GM23338 (cell line): ENCODE data around the gene USP15. TPM values are rescaled to one million over a fixed set of nuclear protein-coding genes. Genes with fewer than 3 reads are reported as not detected.

ENCODE experiments used
- ATAC-seq: fragments of 200-7000 bp; cut with Tn5 transposase; 3 replicates; pipeline ENCODE4 v1.9.1; 2020
- DNase-seq: peaks from one replicate; pipeline ENCODE4 v3.0.0-alpha.2; 2015; ENCODE audit warnings: low spot score
- H2AFZ ChIP-seq: fragments of 200-600 bp; sonication (generic); 2 replicates; pipeline ENCODE4 v1.8.0; 2016; ENCODE audit warnings: antibody characterized with exemption, mild to moderate bottlenecking, moderate library complexity
- H3F3A ChIP-seq: fragments of 200-600 bp; sonication (generic); replicated peaks from 2 replicates; pipeline ENCODE4 v1.8.0; 2017; ENCODE audit warnings: antibody characterized with exemption, mixed run types, low read depth
- H3K27ac ChIP-seq: fragments of 200-600 bp; sonication (generic); 2 replicates; pipeline ENCODE4 v1.6.1; 2016; ENCODE audit warnings: low read depth
- H3K27me3 ChIP-seq: fragments of 200-600 bp; sonication (generic); 2 replicates; pipeline ENCODE4 v1.8.0; 2016; ENCODE audit warnings: mild to moderate bottlenecking, mixed run types, moderate library complexity; ENCODE audit not compliant: insufficient read depth
- H3K36me3 ChIP-seq: fragments of 200-600 bp; sonication (generic); 2 replicates; pipeline ENCODE4 v1.8.0; 2016; ENCODE audit warnings: mild to moderate bottlenecking; ENCODE audit not compliant: insufficient read depth
- H3K4me1 ChIP-seq: fragments of 200-600 bp; sonication (generic); 2 replicates; pipeline ENCODE4 v1.8.0; 2016; ENCODE audit warnings: mild to moderate bottlenecking, moderate library complexity; ENCODE audit not compliant: insufficient read depth
- H3K4me2 ChIP-seq: fragments of 200-600 bp; sonication (generic); 2 replicates; pipeline ENCODE4 v1.7.1; 2017; ENCODE audit warnings: mixed run types
- H3K4me3 ChIP-seq: fragments of 200-600 bp; sonication (generic); 2 replicates; pipeline ENCODE4 v1.6.1; 2016; ENCODE audit warnings: mixed run types
- H3K79me2 ChIP-seq: fragments of 200-600 bp; sonication (generic); replicated peaks from 2 replicates; pipeline ENCODE4 v1.8.0; 2017; ENCODE audit warnings: mild to moderate bottlenecking; ENCODE audit not compliant: insufficient read depth
- H3K9me2 ChIP-seq: fragments of 200-600 bp; sonication (generic); 2 replicates; pipeline ENCODE4 v1.8.0; 2017; ENCODE audit not compliant: insufficient read depth
- H4K20me1 ChIP-seq: fragments of 200-600 bp; sonication (generic); replicated peaks from 2 replicates; pipeline ENCODE4 v1.8.0; 2017; ENCODE audit warnings: mild to moderate bottlenecking; ENCODE audit not compliant: insufficient read depth
- H3K27ac Mint-ChIP-seq: 2 replicates; pipeline ENCODE4 v1.8.0; 2020; ENCODE audit warnings: inconsistent platforms, mild to moderate bottlenecking, moderate library complexity, mixed read lengths
- H3K27me3 Mint-ChIP-seq: 3 replicates; pipeline ENCODE4 v1.8.0; 2022; ENCODE audit warnings: low read depth, mild to moderate bottlenecking, moderate library complexity, mixed read lengths, inconsistent platforms; ENCODE audit not compliant: insufficient read depth, poor library complexity
- H3K36me3 Mint-ChIP-seq: 3 replicates; pipeline ENCODE4 v1.8.0; 2021; ENCODE audit warnings: low read depth, mild to moderate bottlenecking, inconsistent platforms, moderate library complexity, mixed read lengths
- H3K4me1 Mint-ChIP-seq: 3 replicates; pipeline ENCODE4 v1.8.0; 2020; ENCODE audit warnings: mild to moderate bottlenecking, inconsistent platforms, mixed read lengths
- H3K4me3 Mint-ChIP-seq: 3 replicates; pipeline ENCODE4 v1.8.0; 2021; ENCODE audit warnings: moderate library complexity, mild to moderate bottlenecking, inconsistent platforms, mixed read lengths
- H3K9me3 Mint-ChIP-seq: 3 replicates; pipeline ENCODE4 v1.8.0; 2020; ENCODE audit warnings: moderate library complexity, mild to moderate bottlenecking, inconsistent platforms, mixed read lengths
- CREB1 ChIP-seq: fragments of 250-450 bp; sonication (Bioruptor Pico); IDR thresholded peaks from 2 replicates; pipeline ENCODE4 v1.5.0; 2020; ENCODE audit warnings: low read depth, mild to moderate bottlenecking, moderate library complexity
- EZH2 ChIP-seq: fragments of 200-600 bp; sonication (generic); IDR thresholded peaks from one replicate; pipeline ENCODE4 v1.8.0; 2017; ENCODE audit warnings: antibody characterized with exemption, mild to moderate bottlenecking, low read depth; ENCODE audit not compliant: unreplicated experiment
- EZH2phosphoT487 ChIP-seq: fragments of 200-600 bp; sonication (generic); IDR thresholded peaks from one replicate; pipeline ENCODE4 v1.8.1; 2018; ENCODE audit warnings: antibody characterized with exemption; ENCODE audit not compliant: unreplicated experiment
- JUNB ChIP-seq: IDR thresholded peaks from one replicate; pipeline ENCODE4 v1.6.1; 2016; ENCODE audit warnings: antibody characterized with exemption; ENCODE audit not compliant: unreplicated experiment
- NANOG ChIP-seq: IDR thresholded peaks from 2 replicates; pipeline ENCODE4 v1.6.1; 2016; ENCODE audit warnings: antibody characterized with exemption, borderline replicate concordance
- ZNF114 ChIP-seq: fragments of 250-450 bp; sonication (Bioruptor Pico); IDR thresholded peaks from 2 replicates; pipeline ENCODE4 v1.5.0; 2020; ENCODE audit warnings: mild to moderate bottlenecking, moderate library complexity
- polyA plus RNA-seq: library from polyadenylated mRNA; unstranded; fragments of >200 nt; fragmentation: Nextera tagmentation; extraction: Ambion mirVana; gene quantifications from 2 replicates; pipeline ENCODE4 v1.2.1, GENCODE V29; 2016
- total RNA-seq: library from RNA; depleted of rRNA; stranded (reverse); fragments of >200 nt; shearing (Covaris generic); gene quantifications from 2 replicates; pipeline ENCODE4 v1.2.3, GENCODE V29; 2014
- TF ChIP-seq, protein P1 (sequence below): IDR thresholded peaks from 2 replicates; pipeline ENCODE4 v1.6.1; 2016; ENCODE audit warnings: antibody characterized with exemption
- TF ChIP-seq, protein P2 (sequence below): IDR thresholded peaks from one replicate; pipeline ENCODE4 v1.6.1; 2018; ENCODE audit warnings: antibody characterized with exemption; ENCODE audit not compliant: unreplicated experiment
- TF ChIP-seq, protein P3 (sequence below), 2 experiments: fragments of 200-600 bp in 1 of 2; sonication (generic) in 1 of 2; conservative IDR thresholded peaks; 2 replicates each; pipeline versions ENCODE4 v1.5.1 to v1.6.1; 2016 to 2017; ENCODE audit warnings: antibody characterized with exemption in 2 of 2, low read depth in 2 of 2, mild to moderate bottlenecking in 2 of 2, moderate library complexity in 1 of 2
- TF ChIP-seq, protein P4 (sequence below): fragments of 250-450 bp; sonication (Bioruptor Pico); IDR thresholded peaks from 2 replicates; pipeline ENCODE4 v1.5.0; 2020; ENCODE audit warnings: mild to moderate bottlenecking, moderate library complexity

Gene USP15
- total and polyA plus RNA-seq, 2 experiments from 2014 or later: 29.5 to 60.3 TPM

DNA sequence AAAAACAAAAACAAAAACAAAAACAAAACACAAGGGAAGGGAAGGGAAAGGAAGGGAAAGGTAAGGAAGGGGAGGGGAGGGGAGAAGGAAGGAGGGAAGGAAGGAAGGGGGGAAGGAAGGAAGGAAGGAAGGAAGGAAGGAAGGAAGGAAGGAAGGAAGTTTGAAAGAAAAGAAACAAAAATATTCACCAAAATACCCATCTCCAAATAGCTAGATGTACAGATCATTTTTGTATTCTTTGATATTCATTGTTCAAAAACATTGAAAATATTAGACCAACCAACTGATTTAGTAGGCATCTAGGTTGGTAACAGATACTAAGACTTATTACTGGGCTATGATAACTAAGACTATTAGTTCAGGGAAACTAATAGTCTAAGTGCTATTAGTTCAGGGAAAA lies 39.1 kb upstream of the USP15 start (continued):
- TF ChIP-seq, protein P1, sequence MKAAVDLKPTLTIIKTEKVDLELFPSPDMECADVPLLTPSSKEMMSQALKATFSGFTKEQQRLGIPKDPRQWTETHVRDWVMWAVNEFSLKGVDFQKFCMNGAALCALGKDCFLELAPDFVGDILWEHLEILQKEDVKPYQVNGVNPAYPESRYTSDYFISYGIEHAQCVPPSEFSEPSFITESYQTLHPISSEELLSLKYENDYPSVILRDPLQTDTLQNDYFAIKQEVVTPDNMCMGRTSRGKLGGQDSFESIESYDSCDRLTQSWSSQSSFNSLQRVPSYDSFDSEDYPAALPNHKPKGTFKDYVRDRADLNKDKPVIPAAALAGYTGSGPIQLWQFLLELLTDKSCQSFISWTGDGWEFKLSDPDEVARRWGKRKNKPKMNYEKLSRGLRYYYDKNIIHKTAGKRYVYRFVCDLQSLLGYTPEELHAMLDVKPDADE: no peak
- TF ChIP-seq ZNF114 (CRISPR knock-in tag): no peak
- TF ChIP-seq, protein P2, sequence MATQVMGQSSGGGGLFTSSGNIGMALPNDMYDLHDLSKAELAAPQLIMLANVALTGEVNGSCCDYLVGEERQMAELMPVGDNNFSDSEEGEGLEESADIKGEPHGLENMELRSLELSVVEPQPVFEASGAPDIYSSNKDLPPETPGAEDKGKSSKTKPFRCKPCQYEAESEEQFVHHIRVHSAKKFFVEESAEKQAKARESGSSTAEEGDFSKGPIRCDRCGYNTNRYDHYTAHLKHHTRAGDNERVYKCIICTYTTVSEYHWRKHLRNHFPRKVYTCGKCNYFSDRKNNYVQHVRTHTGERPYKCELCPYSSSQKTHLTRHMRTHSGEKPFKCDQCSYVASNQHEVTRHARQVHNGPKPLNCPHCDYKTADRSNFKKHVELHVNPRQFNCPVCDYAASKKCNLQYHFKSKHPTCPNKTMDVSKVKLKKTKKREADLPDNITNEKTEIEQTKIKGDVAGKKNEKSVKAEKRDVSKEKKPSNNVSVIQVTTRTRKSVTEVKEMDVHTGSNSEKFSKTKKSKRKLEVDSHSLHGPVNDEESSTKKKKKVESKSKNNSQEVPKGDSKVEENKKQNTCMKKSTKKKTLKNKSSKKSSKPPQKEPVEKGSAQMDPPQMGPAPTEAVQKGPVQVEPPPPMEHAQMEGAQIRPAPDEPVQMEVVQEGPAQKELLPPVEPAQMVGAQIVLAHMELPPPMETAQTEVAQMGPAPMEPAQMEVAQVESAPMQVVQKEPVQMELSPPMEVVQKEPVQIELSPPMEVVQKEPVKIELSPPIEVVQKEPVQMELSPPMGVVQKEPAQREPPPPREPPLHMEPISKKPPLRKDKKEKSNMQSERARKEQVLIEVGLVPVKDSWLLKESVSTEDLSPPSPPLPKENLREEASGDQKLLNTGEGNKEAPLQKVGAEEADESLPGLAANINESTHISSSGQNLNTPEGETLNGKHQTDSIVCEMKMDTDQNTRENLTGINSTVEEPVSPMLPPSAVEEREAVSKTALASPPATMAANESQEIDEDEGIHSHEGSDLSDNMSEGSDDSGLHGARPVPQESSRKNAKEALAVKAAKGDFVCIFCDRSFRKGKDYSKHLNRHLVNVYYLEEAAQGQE: no peak
- TF ChIP-seq, protein P3, sequence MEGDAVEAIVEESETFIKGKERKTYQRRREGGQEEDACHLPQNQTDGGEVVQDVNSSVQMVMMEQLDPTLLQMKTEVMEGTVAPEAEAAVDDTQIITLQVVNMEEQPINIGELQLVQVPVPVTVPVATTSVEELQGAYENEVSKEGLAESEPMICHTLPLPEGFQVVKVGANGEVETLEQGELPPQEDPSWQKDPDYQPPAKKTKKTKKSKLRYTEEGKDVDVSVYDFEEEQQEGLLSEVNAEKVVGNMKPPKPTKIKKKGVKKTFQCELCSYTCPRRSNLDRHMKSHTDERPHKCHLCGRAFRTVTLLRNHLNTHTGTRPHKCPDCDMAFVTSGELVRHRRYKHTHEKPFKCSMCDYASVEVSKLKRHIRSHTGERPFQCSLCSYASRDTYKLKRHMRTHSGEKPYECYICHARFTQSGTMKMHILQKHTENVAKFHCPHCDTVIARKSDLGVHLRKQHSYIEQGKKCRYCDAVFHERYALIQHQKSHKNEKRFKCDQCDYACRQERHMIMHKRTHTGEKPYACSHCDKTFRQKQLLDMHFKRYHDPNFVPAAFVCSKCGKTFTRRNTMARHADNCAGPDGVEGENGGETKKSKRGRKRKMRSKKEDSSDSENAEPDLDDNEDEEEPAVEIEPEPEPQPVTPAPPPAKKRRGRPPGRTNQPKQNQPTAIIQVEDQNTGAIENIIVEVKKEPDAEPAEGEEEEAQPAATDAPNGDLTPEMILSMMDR (conservative IDR thresholded peaks at IDR 0.05; ENCODE audit: low read depth in 2 of 2): no peak

DNA sequence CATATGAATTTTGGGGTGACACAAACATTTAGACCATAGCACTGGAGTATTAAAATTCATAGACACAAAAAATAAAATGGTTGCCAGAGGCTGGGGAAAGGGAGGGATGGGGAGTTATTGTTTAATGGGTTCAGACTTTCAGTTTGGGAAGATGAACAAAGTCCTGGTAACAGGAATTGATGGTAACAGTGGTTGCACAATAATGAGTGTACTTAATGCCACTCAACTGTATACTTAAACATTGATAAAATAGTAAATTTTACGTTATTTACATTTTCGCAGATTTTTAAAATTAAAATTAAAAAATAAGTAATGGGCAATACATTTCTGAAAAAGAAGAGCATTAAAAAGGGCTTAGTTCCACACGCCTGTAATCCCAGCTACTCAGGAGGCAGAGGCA lies 35.6 kb upstream of the USP15 start:
- Histone ChIP-seq H3K27ac (no peak overlapping the region), H3K27me3 (no peaks in the 10 kb centered on the region), H3K36me3 (no peaks in the 10 kb centered on the region), H3K9me2 (no peaks in the 10 kb centered on the region), H3K4me3 (no peak overlapping the region), H3K79me2 (no peaks in the 10 kb centered on the region), H4K20me1 (no peaks in the 10 kb centered on the region), H3K4me1 (no peaks in the 10 kb centered on the region), H3K4me2 (no peak overlapping the region), H3F3A (no peaks in the 10 kb centered on the region), H2AFZ (no peak overlapping the region)
- Mint-ChIP-seq H3K9me3 (no peaks in the 10 kb centered on the region), H3K4me1 (no peaks in the 10 kb centered on the region), H3K4me3 (no peak overlapping the region), H3K27me3 (no peaks in the 10 kb centered on the region), H3K36me3 (no peaks in the 10 kb centered on the region), H3K27ac (no peak overlapping the region)
- DNase-seq (no peak), ATAC-seq (no peak)
- TF ChIP-seq, protein P4, sequence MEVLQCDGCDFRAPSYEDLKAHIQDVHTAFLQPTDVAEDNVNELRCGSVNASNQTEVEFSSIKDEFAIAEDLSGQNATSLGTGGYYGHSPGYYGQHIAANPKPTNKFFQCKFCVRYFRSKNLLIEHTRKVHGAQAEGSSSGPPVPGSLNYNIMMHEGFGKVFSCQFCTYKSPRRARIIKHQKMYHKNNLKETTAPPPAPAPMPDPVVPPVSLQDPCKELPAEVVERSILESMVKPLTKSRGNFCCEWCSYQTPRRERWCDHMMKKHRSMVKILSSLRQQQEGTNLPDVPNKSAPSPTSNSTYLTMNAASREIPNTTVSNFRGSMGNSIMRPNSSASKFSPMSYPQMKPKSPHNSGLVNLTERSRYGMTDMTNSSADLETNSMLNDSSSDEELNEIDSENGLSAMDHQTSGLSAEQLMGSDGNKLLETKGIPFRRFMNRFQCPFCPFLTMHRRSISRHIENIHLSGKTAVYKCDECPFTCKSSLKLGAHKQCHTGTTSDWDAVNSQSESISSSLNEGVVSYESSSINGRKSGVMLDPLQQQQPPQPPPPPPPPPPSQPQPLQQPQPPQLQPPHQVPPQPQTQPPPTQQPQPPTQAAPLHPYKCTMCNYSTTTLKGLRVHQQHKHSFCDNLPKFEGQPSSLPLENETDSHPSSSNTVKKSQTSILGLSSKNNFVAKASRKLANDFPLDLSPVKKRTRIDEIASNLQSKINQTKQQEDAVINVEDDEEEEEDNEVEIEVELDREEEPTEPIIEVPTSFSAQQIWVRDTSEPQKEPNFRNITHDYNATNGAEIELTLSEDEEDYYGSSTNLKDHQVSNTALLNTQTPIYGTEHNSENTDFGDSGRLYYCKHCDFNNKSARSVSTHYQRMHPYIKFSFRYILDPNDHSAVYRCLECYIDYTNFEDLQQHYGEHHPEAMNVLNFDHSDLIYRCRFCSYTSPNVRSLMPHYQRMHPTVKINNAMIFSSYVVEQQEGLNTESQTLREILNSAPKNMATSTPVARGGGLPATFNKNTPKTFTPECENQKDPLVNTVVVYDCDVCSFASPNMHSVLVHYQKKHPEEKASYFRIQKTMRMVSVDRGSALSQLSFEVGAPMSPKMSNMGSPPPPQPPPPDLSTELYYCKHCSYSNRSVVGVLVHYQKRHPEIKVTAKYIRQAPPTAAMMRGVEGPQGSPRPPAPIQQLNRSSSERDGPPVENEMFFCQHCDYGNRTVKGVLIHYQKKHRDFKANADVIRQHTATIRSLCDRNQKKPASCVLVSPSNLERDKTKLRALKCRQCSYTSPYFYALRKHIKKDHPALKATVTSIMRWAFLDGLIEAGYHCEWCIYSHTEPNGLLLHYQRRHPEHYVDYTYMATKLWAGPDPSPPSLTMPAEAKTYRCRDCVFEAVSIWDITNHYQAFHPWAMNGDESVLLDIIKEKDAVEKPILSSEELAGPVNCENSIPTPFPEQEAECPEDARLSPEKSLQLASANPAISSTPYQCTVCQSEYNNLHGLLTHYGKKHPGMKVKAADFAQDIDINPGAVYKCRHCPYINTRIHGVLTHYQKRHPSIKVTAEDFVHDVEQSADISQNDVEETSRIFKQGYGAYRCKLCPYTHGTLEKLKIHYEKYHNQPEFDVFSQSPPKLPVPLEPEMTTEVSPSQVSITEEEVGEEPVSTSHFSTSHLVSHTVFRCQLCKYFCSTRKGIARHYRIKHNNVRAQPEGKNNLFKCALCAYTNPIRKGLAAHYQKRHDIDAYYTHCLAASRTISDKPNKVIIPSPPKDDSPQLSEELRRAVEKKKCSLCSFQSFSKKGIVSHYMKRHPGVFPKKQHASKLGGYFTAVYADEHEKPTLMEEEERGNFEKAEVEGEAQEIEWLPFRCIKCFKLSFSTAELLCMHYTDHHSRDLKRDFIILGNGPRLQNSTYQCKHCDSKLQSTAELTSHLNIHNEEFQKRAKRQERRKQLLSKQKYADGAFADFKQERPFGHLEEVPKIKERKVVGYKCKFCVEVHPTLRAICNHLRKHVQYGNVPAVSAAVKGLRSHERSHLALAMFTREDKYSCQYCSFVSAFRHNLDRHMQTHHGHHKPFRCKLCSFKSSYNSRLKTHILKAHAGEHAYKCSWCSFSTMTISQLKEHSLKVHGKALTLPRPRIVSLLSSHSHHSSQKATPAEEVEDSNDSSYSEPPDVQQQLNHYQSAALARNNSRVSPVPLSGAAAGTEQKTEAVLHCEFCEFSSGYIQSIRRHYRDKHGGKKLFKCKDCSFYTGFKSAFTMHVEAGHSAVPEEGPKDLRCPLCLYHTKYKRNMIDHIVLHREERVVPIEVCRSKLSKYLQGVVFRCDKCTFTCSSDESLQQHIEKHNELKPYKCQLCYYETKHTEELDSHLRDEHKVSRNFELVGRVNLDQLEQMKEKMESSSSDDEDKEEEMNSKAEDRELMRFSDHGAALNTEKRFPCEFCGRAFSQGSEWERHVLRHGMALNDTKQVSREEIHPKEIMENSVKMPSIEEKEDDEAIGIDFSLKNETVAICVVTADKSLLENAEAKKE (CRISPR knock-in tag): no peak
- TF ChIP-seq, protein P3 (conservative IDR thresholded peaks at IDR 0.05; ENCODE audit: low read depth in 2 of 2): no peak
- TF ChIP-seq JUNB (no peak), EZH2phosphoT487 (no peak), ZNF114 (CRISPR knock-in tag) (no peak), NANOG (no peak), CREB1 (CRISPR knock-in tag) (no peak), EZH2 (no peak)
